Ecto neural progenitor cell (in vitro differentiated cells): ENCODE data around the gene TMSB15C.
A peak's percentile ranks its signal among the peaks of the same experiment; 100 is the strongest.
"Not testable (repeated sequence)": the region's sequence is repeated elsewhere in the genome, so short reads cannot be mapped to it uniquely, and the experiment has no call there.

ENCODE experiments used
- DNase-seq: peaks from one replicate; pipeline ENCODE4 v3.0.0-alpha.2; 2018; ENCODE audit warnings: low spot score

TMSB15C gene

DNA sequence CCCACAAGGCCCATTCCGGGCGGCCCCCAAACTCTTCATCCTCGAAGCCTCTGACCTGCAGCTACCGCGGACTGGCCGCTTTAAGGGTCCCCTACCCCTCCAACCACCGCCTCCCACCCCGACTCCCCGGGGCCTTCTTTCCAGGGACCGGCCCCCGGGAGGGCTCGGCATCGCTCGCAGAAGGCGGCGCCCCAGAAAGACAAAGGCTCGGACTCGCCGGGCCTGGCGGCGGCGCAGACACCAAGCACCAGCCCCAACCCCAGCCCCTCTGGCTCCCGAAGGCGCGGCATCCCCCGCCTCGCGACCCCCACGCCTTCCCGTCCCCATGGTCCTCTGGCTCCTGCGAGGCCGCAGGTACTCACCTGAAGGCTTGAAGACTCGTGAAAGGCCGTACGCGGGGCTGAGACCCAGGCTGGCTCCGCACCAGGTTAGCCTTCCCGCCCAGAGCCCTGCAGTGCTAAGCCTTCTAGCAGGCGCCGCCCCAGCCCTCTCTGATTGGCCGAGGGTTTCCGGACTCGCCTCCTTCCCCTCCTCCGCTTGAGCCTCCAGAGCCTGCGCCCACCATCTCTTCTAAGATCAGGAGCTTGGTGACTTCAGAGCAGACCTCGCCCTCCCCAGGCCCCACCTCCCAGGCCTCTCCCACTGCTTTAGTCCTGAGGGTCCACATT is at the start of gene TMSB15C:
TSS of gene TMSB15C (minus strand) at position 459 of the 668 bp plus-strand sequence.
- DNase-seq, result not testable (repeated sequence)

DNA sequence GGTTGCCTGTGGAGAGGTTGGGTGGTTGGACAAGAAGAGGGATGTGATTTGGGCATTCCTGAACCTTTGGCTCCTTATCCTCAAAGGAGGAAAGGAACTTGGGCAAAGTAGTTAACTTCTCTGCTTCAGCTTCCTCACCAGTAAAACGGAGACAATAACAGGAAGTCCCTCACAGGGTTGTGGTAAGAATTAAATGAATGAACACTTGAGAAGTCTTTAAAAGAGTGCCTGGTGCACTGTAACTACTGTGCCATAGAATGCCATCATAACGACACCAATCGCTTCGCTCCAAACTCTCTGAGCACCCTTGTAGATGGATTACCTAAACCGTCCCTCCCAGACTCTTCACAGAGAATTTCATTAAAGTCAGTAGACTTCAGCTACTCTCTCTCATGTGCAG is 46.8 kb upstream of the TMSB15C start:
- no peak for DNase-seq

DNA sequence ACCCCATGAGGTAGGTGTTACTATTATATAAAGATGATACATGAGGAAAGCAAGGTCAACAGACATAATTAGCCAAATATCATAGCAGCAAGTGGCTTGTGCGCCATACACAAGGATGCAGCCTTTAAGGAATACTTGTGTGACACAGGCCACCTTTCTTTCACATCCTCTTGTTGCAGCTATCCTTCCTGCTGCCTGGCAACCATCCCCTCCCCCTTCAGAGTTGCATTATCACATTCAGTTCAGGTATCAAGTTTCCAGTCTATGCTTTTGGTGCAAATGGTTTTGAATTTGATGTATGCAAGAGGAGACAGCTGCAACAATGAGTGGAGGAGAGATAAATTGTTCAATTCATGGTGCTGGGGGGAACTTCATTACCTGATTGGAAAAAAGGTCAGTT is 42.7 kb upstream of the TMSB15C start:
- DNase-seq, result no peak

DNA sequence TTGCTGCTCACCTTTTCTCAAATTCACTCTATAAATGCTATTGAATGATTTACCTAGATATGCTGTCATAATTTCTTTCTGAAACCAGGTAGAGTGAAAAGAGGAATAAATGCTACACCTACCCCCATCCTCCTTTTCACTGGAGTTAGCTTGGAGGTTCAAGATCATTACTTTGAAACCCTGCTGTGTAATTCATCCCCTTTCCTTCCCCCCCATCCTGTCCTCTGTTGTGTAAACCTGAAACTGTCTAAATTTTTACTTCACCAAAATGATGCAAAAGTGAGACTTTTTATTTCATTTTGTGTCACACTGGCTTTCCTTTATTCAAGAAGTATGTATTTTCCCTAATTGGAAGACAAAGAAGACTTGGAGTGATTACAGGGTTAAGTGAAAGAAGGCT is 41.7 kb upstream of the TMSB15C start:
- no peak for DNase-seq

DNA sequence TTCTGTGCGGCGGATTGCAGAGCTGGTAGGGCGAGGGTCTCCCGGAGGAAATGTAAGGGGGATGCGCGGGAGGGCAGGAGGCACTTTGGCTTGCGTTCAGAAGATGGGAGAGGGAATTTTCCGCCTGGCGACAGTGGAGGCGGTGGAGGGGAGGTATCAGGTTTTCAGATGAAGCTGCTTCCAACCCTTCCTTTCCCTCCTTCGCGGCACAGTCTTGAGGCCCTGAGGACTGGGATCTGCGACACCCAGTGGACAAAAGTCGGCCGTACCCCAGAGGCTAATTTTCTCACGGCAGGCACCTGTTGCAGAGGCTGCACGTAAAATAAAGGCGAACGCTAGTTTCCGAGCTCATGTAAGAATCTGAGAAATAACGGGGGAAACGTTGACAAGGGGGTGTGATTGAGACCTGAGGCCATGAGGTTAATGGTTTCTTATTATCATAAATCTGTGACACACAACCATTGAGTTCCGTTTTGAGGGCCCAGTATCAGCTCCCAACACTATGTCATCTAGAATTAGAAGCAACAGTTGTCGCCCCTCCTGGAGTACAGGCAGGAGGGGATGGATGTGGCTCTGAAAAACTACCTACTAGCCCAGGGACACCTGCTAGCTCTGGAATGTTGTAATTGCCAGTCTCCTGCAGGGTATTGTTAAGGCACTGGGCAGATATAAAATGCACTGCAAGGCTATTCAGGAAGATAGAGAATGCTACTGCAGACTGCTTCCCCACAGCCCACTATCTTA is 37.4 kb upstream of the TMSB15C start:
- DNase-seq, result peak; percentile 71

DNA sequence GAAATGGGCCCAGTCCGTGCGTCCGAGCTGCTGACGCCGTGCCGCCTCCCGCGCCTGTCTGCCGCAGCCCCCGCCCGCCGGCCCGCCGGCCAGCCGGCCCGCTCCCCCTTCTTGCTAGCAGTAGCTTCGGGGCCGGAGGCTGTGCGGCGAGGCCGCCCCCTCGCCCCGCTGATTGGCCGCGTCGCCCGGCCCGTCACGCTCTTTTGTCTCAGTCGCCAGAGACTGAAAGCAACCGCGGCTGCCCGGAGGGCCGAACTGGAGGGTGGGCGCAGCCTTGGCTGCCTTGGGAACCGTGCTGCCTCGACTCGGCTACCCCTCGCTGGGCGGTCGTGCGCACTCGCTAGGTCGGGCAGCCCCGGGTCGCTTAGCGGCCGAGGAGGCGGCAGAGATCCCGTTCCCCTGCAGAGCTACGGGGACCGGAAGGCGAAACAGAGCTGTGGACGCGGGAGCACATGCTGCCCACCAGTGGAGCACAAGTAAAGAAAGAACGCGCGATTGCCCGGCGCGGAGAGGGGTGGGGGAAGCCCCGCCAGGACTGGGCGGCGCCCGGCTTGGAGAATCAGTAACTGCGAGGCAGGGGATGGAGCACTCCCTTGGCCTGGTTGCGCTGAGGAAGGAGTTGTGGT is 36.4 kb upstream of the TMSB15C start, which contains the start of gene ZCCHC18:
TSS of gene ZCCHC18 (plus strand) at position 198 of the 626 bp plus-strand sequence. CDS start 1,589 bp downstream, outside the sequence.
- DNase-seq, result peak; percentile 89

DNA sequence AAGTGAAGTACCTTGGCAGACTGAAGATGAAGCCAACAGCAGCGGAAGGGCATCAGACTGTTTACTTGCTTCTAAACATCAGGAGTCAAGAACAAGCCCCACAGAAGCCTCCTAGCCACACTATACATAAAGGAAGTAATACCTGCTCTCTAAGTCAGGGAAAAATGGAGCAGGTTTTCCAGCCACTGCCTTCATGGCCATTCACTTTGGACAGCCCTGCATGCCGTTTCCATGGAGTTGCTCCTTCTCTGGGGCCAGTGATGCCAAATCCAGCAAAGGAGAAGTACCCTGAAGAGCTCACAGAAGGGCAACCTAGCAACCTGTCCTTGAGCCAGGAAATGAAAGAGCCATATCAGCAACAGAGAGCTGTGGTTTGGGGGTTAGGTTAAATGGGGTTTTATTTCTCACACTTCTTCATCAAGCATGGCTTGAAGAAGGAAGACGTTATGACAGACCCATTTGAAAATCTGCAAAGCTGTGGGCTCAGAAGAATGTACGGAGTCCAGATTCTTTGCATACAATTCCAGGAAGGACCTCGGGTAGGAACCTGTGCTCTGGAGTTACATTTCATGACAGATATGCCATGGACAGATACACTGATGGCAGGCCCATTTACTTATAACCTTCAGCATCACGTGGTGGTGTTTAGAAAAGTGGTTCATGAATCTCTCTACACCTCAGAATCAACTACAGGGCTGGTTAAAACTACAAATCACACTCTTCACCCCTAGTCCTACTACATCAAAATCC is 34.6 kb upstream of the TMSB15C start:
- not testable (repeated sequence) for DNase-seq

DNA sequence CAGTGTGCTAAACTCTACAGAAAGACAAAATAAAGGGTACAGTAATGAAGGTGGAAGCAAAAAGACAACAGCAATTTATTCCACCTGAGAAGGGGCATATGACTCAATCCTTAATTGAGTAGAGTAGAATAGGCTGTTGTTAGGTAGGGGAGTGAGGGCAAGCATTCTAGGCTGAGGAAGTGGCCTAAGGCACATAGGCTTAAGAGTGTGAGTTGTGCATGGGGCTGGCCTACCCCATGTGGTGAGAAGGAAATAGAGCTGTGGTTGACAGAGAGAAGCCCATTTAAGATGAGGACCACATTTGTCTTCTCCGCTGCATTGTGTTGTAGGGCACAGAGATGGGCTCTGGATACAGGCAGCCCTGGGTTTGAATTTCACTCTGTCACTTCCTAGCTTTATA is 32.9 kb upstream of the TMSB15C start:
- DNase-seq, result no peak

DNA sequence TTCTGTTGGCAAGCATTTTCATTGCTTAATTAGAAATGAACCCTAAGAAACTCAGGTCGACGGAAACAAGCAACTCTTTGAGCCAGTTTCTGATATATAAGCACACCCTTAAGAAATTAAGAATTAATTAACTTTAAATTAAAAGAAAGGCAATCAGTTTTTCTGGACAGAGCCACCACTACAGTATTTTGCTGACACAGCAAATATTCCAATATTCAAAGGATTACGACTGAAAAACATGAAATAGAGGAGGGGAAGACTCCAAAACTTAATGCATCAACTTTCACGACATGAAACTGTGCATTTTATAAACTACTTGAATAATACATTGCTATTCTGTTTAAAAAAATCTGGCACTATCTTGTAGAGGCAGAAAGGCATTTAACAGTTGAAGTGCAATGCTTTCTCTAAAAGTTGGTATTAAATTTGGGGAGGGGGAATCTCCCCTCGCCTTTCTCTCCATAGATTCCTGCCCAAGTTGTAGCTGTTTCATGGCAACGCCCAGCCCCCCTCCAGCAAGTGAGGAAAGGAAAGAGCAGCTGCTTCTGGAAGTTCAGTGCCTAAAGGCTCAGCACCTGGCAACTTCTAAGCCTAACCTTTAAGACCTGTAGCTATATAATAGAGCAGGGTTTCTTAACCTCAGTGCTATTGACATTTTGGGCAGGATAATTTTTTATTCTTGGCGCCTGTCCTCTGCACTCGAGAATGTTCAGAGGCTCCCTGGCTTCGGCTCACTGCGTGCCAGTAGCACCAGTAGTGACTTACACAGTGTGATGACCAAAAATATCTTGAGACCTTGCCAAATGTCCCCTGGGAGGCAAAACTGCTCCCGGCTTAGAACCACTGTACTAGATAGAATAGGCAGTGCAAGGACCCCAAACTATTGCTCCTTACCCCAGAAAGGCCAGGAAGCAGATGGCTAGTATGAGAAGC is 29.6 kb upstream of the TMSB15C start:
- no peak for DNase-seq

DNA sequence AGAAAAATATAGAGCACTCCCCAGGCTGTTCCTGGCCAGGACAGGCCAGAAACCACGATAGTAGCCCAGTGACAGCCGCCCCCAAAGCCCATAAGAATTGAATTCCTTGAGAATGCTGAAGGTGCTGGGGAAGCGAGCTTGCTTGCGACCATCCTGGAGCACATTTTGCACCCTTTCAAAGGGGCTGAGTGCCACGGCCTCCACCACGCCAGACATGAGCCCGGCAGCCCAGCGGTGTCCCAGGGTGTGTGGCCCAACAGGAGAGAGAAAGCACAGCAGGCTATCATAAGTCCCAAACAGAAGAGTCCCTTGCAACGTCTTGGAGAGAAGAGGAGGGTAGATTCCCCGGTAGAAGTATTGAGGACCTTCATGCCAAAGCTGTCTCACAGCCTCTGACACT is 28.6 kb upstream of the TMSB15C start:
- no peak for DNase-seq

DNA sequence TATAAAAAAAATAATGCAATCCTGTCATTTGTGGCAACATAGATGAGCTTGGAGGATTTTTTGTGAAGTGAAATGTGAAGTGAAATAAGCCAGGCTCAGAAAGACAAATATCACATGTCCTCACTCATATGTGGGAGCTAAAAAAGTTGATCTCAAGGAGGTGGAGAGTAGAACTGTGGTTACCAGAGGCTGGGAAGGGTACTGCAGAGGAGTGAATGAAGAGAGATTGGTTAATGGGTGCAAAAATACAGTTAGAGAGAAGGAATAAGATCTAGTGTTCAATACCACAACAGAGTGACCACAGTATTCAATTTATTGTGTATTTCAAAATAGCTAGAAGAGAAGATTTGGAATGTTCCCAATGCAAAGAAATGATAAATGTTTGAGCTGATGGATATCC is 22.9 kb upstream of the TMSB15C start:
- no peak for DNase-seq

DNA sequence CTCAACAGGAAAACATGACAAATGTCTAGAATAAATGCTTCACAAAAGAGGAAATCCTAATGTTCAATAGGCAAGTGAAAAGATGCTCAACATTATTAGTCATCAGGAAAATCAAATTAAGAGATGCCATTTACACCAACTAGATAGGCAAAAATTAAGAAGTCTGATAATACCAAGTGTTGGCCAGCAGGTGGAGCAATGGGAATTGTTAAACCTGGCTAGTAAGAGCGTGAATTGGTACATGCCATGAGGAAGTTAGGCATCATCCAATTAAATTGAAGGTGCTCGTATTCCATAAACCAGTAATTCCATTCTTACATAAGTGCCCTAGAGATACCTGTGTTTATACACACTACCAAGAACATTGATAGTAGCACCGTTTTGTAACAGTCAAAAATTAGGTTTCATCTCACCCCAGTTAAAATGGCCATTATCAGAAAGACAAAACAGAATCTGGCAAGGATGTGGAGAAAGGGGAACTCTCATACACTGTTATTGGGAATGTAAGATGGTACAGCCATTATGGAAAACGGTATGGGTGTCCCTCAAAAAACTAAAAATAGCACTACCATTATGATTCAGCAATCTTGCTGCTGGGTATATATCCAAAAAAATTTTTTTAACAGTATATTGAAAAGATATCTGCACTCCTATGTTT is 22.2 kb upstream of the TMSB15C start:
- DNase-seq, result no peak

DNA sequence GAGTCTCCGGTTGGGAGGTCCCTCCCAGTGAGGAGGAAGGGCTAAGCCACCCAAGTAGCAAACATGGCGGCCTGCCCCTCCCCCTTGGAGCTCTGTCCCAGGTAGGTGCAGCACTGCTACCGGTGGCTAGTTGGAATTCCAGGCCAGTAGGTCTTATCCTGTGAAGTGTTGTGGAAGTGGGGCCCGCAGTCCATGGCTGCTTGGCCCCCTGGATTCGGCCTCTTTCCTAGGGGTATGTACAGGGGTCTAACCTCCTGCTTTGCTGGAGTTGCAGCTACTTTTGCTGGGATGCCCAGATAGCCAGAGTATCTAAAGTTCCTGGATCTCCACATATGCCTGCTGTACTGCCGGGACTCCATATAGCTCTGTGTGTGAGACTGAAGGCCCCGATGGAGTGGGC is 9.9 kb upstream of the TMSB15C start:
- DNase-seq, result no peak

DNA sequence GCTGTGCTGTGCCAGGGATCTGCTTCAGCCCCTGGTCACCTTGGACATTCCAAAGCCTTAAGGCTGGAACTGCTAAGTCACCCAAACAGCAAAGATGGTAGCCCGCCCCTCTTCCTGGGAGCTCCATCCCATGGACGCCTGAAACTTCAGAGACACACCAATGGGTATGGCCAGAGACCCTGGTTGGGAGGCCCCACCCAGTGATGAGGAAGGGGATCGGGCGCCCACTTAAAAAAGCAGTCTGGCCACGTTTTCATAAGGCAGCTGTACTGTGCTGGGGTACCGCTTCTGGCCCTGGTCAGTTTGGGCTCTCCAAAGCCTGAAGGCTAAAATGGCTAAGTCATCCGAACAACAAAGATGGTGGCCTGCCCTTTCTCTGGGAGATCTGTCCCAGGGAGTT is 9.4 kb upstream of the TMSB15C start:
- no peak for DNase-seq

DNA sequence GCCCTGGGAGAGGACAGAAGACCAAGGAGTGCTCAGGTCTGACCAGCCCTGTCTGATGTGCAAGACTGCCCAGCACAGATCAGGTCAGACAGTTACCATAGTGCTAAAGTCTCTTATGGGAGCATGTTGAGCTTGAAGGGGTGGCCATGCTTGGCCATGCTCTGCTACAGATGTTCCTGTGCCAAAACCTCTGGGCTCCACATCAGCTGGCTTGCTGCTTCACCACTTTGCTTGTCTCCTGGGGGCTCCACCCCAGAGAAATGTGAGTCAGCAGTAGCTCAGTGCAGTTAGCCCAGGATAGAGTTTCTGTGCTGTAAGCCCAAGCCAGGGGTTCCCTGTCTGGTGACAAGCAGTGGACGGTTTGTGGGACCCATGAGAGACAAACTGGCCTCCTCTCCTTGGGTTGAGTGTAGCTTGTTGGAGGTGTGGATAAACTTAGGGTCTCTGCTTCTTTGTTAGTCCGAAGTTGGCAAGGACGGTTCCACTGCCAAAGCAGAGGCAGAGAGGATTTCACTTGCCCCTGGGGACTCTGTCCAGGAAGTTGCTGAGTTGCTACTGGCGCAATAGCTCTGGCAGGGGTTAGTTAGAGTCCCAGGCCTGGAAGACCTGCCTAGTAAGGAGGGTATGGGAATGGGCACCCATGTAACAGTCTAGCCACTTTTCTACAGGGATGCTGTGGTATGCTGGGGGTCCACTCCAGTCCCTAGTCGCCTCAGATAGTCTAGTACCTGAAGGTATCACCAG is 8.7 kb upstream of the TMSB15C start:
- DNase-seq, result no peak

DNA sequence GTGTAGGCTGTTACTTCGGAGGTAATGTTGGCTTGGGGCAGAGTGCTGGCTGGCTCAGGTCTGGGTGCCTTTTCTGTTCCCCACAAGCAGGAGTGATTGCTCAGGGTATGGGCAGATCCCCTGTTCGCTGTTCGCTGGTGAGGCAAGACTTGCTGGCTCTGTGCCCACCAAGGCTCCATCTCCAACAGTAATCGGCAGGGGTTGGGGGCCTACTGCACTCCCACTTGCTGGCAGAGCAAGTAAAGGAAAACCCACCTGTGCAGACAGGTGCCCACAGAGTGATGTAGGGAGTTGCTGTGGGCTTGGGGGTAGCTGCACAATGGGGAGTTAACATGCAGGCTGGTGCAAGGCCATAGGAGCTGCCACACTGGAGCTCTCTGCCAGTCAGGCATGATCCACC is 8.0 kb upstream of the TMSB15C start:
- DNase-seq, result no peak

DNA sequence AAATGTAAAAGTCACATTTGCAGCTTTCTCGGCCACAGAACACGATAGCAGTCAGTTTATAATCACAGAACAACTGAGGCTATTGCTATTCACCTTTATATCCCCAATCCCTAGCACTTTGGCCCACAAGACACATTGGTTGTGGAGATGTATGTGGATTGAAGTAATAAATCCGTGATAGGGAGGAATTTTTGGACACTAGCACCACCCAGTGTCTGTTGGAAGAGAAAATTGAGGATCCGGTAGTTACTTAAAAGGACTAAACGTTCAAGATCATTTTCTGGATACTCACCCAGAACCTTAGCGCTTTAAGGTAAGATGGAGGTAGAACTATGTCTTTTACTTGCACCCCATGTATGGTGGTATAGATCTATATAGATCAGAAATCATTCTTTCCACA is 1.8 kb upstream of the TMSB15C start:
- DNase-seq, result not testable (repeated sequence)

DNA sequence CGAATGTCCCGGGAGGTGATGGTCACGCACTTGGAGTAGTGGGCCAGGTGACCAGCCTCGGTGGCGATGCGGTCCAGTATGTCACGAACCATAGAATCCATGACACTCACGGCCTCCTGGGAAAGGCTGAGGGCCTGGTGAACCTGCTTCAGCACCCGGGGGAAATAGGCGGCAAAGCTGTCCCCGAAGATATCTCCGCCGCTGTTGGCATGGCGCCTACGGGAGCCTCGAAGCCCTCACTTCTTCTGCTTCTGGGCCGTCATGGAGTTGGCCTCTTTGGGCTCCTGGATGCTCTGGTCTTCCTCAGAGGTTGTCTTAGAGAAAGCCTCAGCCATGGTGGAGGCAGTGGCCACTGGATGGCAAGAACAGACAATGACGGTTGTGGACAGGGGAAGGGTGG is 13.4 kb downstream of the TMSB15C start:
- not testable (repeated sequence) for DNase-seq

DNA sequence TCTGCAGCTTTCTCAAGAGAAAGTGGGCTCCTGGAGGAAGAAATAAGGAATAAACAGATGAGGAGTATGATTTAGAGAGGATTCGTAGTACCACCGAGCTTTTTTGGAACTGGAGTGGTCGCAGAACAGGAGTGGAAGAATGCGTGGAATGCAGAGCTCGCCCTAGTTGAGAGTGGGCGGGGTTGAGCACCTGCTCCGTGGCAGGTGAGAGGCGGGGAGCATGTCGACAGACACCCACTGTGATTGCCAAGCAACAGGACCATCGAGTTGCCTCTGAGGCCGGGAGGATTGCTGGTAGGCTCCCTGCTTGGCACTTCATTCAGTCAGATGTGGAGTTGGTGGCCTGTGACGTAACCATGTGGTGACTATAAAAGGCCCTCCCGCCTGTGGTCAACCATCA is 21.1 kb downstream of the TMSB15C start:
- not testable (repeated sequence) for DNase-seq

DNA sequence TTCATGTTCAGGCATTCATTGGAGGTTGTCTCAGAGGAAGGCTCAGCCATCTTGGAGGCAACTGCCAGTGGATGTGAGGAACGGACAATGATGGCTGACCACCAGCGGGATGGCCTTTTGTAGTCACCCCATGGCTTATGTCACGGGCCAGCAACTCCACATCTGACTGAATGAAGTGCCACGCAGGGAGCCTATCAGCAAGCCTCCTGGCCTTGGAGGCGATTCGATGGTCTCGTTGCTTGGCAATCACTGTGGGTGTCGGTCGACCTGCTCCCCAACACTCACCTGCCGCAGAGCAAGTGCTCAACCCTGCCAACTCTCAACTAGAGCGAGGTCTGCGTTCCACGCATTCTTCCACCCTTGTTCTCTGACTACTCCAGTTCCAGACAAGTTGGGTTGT is 28.9 kb downstream of the TMSB15C start:
- no peak for DNase-seq
